HG03342 (cell line): ENCODE measurements around the gene BAIAP3.

ENCODE experiments used
- ATAC-seq: cut with Tn5 transposase; IDR thresholded peaks from one replicate; pipeline ENCODE4 v1.9.1; 2021; ENCODE audit warnings: mild to moderate bottlenecking, moderate library complexity; ENCODE audit not compliant: unreplicated experiment

BAIAP3 gene

DNA sequence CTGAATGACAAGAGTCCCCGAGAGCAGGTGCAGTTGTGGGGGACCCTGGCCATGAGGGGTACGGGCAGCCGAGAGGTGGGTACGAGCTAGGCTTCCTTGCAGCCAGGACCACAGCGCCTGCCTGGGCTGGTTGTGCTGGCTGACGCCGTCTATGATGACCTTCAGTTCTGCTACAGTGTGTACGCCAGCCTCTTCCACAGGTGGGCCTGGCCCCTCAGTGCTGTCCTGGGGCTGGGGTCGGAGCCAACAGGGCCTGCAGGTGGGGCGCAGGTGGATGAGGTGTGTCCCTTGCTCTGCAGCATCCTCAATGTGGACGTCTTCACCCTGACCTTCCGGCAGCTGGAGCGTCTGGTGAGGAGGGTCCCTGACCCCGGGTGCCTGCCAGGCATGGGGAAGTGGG, 11.1 kb downstream of the BAIAP3 start:
- ATAC-seq = no peak

- ATAC-seq = no peak
These were observed 11.6 kb downstream of the BAIAP3 start for GRCh38 chr16:1345087-1345486.

- no peak for ATAC-seq
These were observed 12.4 kb downstream of the BAIAP3 start for GRCh38 chr16:1345651-1346421.

GRCh38 chr16:1346422-1347285, 13.2 kb downstream of the BAIAP3 start:
- ATAC-seq = no peak

DNA sequence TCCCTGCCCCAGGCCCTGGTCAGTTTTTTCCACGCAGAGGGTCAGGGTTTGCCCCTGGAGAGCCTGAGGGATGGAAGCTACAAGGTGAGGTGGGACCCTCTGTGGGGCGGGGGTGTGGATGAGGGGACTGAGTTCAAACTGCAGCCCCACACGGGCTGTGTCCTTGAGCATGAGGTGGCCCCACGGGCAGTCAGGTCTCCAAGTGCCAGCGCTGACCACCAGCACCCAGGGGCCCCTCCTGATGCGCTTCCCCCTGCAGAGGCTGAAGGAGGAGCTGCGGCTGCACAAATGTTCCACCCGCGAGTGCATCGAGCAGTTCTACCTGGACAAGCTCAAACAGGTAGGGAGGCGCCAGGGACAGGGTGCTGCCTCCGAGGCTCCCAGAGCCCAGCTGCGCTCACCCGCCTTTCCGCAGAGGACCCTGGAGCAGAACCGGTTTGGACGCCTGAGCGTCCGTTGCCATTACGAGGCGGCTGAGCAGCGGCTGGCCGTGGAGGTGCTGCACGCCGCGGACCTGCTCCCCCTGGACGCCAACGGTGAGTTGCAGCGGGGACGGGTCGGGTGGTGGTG, 13.9 kb downstream of the BAIAP3 start:
- no peak for ATAC-seq

- no peak for ATAC-seq
These were observed 14.5 kb downstream of the BAIAP3 start for GRCh38 chr16:1347962-1348361.

DNA sequence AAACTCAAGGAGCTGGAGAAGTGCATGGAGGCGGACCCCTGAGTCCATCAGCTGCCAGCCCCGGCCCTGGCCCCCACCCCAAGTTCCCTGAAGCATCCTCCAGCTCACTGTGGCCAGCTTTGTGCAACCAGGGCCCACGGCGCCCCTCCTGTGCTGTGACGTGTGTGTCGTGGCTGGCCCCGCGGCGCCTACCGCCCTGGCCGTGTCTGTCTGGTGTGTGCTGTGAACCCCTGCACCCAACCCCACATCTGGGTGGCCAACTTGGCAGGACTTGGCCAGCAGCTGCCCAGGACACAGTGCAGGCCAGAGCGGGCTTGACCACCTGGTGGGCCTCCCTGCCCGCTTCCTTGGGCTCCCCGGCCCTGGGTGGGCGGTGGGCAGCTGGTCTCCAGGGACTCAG, 15.0 kb downstream of the BAIAP3 start:
- no peak for ATAC-seq

DNA sequence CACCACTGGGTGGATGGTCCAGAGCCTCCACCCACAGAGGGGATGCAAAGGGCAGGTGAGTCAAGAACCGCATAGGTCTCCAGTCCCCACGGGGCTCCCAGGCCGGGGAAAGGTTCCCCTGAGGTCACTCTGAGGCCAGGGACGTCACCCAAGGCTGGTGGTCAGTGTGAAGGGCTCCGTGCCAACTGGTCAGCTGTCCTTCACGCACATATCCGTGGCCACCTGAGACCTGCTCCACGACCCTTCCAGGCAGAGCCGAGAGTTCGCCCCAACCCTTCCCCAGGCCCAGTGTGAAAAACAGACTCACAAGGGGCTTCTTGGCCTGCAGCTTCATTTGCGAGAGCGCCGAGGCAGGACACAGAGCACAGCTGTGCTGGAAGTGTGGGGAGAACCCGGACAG, 15.5 kb downstream of the BAIAP3 start:
- ATAC-seq = no peak

DNA sequence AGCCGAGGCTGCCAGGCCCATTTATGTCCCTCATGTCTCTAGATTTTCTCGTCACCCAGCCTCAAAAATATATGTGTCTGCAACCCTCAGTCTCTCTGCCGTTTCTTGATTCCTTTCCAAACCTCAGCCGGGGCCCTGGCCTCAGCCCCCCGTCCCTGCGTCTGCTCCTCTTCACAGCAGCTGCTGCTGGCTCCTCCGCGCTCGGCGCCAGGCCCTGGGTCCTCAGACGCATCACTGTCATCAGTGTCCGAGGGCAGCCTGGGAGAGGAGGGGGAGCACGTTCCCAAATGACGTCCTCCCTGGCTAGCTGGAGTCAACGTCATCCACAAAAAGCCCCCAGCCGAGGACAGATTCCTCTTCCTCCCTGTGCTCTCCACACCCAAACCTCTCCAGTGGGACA, 15.9 kb downstream of the BAIAP3 start:
- no peak for ATAC-seq

DNA sequence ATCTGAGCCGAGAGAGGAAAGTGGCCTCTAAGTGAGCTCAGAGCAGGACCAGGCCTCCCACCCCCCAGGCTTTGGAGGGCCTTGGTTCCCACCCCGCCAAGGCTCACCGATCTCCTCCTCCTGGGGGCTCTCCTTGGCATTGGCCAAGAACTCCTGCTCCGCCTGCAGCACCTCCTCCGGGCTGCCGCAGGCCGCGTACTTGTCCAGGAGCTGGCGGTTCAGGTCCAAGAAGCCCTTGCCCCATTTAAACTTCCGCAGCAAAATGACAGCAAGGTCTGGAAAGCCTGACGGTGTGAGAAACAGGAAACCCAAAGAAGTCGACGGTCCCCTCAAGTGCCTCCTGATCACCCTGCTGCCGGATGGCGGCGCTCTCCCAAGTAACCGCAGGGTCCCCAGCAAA, 16.5 kb downstream of the BAIAP3 start:
- no peak for ATAC-seq

DNA sequence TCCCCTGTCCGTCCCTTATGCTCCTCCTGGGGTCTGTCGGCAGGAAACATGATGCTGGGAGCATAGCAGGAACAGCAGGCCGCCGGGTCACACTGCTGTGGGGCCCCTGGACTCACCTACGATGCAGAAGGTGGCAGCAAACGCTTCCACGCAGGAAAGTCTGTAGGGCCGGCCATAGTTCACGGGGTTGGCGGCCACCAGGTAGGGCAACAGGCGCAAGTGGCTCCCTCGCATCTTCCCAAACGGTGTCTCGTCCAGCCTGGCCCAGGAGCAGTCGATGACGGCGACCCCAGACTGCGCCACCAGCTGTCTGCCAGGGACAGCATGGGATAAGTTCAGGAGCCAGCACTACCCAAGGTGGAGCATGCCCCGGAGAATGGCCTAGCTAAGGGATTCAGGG, 17.2 kb downstream of the BAIAP3 start:
- no peak for ATAC-seq

- peak; percentile 12 for ATAC-seq
These were observed 17.8 kb downstream of the BAIAP3 start for GRCh38 chr16:1351215-1351581.

GRCh38 chr16:1351582-1352362, 18.3 kb downstream of the BAIAP3 start, which contains the start of the genes GNPTG and TSR3:
GNPTG (plus strand) TSS chr16:1351931; CDS start chr16:1351966, 35 bp downstream.
TSR3 (minus strand) TSS chr16:1351878; CDS start chr16:1351804, 74 bp downstream.
- peak; percentile 73 for ATAC-seq

DNA sequence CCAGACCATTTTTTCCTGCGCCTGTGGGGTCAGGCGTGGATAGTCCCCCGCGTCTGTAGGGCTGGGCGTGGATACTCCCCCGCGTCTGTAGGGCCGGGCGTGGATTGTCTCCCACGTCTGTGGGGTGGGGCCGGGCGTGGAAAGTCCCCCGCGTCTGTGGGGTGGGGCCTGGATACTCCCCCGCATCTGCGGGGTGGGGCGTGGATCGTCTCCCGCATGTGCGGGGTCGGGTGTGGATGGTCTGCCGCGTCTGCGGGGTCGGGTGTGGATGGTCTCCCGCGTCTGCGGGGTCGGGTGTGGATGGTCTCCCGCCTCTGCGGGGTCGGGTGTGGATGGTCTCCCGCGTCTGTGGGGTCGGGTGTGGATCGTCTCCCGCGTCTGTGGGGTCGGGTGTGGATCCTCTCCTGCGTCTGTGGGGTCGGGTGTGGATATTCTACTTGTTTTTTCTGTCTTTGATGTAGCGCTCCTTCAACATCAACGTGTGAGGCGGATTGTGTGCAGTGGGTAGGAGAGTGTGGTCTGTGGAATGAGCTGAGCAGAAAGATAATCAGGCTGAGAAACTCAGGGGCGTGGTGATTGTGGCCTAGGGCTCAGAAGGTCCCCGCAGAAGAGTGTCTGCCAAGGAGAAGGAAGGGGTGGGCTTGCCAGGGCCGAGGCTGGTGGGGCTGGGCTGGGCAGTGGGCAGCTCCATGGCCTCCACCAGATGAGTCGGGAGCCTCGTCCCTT, 21.5 kb downstream of the BAIAP3 start:
- ATAC-seq = no peak

DNA sequence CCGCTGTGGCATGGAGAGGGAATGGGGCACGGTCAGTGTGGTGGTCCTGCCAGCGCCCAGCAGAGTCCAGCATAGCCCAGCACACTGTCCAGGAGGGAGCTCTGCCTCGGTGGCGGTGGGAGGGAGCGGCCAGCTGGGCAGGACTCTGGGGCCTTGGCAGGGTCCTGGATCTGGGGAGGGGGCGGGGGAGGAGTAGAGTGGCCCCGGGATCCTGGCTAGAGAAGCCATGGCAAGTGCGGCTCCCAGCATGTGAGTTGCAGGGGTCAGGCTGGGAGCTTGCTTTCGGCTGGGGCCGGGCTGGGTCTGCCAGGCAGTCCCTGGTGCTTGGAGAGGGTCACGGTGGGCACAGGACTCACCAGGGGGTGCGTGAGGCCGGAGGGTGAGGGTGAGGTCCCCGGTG, 22.1 kb downstream of the BAIAP3 start:
- ATAC-seq = no peak

GRCh38 chr16:1356061-1356900, 22.8 kb downstream of the BAIAP3 start:
- no peak for ATAC-seq

- no peak for ATAC-seq
These were observed 24.6 kb downstream of the BAIAP3 start for GRCh38 chr16:1357906-1358566.

DNA sequence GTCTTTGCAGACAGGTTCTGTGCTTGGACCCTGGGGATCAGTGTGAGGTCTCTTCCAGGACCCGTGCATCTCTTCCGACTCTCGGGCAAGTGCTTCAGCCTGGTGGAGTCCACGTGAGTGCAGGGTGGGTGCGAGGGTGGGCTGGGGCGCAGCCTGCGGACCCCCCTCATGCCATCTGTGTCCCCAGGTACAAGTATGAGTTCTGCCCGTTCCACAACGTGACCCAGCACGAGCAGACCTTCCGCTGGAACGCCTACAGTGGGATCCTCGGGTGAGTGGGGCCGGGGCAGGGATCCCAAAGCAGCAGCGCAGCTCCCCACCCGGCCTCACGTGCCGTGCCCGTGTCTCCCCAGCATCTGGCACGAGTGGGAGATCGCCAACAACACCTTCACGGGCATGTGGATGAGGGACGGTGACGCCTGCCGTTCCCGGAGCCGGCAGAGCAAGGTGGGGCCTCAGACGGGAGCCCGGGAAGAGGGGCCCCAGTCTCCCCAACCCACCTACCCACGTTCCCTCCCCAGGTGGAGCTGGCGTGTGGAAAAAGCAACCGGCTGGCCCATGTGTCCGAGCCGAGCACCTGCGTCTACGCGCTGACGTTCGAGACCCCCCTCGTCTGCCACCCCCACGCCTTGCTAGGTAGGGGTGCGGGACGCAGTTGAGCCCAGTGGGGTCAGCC, 28.4 kb downstream of the BAIAP3 start:
- ATAC-seq = no peak
